Frontal cortex (tissue), 4 donors: ENCODE data around the gene SLCO3A1. TPM values are rescaled to one million over a fixed set of nuclear protein-coding genes. Genes with fewer than 3 reads are reported as not detected.
"Not testable (repeated sequence)": the region's sequence is repeated elsewhere in the genome, so short reads cannot be mapped to it uniquely, and the experiment has no call there.

Experiments
- DNase-seq, 2 donors: peaks; one replicate each; pipeline ENCODE4 v3.0.0; 2012; ENCODE audit warnings: low spot score in 2 of 2
- FAIRE-seq: peaks from 2 replicates; lab custom pipeline; 2012; peaks lifted over from hg19 to GRCh38; lab: Jason Lieb, UNC
- total RNA-seq: library from RNA; depleted of rRNA; stranded (reverse); fragments of >200 nt; gene quantifications from one replicate; pipeline ENCODE4 v1.2.3, GENCODE V29; 2014
- donor health status: control.
- donor health status: control.
- donor health status: control.

Gene SLCO3A1
- total RNA-seq, 1 donor from 2014 or later, result 9.8 TPM

DNA sequence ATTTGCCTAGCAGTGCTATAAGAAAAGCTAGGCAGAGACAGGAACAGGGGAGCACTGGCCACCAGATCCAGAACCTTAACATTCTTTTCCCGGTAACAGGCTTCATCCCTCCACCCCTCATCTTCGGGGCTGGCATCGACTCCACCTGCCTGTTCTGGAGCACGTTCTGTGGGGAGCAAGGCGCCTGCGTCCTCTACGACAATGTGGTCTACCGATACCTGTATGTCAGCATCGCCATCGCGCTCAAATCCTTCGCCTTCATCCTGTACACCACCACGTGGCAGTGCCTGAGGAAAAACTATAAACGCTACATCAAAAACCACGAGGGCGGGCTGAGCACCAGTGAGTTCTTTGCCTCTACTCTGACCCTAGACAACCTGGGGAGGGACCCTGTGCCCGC, 309.1 kb downstream of the SLCO3A1 start:
- no peak for FAIRE-seq
- DNase-seq, result no peak

GRCh38 chr15:92163641-92164040, 310.1 kb downstream of the SLCO3A1 start:
- DNase-seq (no peak), FAIRE-seq (no peak)

GRCh38 chr15:92164327-92165000, 311.0 kb downstream of the SLCO3A1 start:
- FAIRE-seq, result no peak
- no peak for DNase-seq

- DNase-seq (no peak), FAIRE-seq (no peak)
Measured at GRCh38 chr15:92165001-92165346, 311.5 kb downstream of the SLCO3A1 start.

- DNase-seq, result no peak
- FAIRE-seq, result no peak
Measured at GRCh38 chr15:92166029-92166428, 312.5 kb downstream of the SLCO3A1 start.

DNA sequence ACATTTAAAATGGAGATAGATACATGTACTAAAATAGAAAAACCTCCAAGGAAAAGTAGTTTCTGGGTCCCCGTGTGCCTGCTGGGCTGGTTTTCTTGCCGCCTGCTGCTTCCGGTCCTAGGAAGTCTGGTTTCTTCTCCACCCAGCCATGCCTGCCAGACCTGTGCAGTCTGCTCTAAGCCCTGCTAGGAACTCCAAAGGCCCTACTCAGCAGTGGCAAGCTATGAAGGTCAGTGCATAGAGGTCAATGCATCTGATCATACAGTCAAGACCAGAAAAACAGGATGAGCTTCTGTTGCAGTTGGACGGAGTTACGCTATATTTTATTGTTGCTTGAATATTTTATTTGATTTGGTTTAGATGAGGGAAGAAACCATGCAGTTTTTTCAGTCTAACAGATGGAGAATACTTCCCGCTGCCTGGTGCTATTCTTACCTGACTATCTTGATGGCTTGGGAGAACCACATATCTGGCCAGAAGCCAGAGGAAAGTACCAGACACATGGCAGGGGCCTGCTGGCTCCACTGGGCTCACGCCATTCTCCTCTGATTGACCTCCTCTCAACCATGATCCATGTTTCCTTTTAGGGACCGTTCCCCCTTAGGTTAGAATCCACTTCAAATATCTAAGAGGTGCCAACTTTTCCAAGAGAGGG, 313.4 kb downstream of the SLCO3A1 start:
- no peak for FAIRE-seq
- no peak for DNase-seq

GRCh38 chr15:92167451-92167850, 313.9 kb downstream of the SLCO3A1 start:
- DNase-seq (no peak), FAIRE-seq (no peak)

GRCh38 chr15:92168066-92168683, 314.7 kb downstream of the SLCO3A1 start:
- FAIRE-seq, result no peak

DNA sequence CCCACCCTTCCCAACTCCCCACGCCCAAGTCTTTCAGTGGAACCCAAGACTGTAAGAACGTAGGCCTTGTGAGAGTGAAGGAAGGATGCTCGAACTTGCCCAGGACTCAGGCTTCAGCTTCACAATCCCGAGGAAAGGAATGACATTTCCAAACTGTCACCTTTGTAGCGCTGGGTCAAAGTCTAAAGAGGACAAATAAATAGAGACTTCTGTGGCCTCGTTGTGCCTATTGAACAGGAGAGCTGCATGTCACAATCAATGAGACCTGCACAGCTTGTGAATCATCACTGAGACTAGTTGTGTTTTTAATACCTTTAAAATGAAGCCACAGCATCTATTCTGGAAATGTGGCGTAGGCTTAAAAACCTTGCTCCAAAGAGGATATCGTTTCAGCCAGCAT, 317.4 kb downstream of the SLCO3A1 start:
- no peak for FAIRE-seq

More at GRCh38 chr15:92168066-92168683, 314.7 kb downstream of the SLCO3A1 start:
- DNase-seq, result no peak

DNA sequence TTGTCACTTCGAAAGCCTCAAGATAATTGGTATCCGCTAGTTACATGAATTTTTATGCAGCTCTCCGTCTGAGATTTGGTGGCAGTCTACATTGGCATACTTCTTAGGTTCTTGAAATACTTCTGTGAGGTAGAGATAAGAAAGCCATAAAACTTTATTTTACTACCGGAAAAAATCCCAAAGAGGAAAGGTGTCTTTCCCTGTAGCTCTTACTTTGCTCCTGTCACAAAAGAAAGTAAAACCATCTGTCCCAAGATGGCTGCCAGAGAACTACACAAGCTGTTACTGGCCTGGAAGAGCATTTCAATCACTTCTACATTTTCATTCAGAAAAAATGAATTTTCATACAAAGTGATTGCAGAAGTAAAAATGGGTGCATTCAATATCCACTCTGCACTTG, 325.4 kb downstream of the SLCO3A1 start:
- DNase-seq (no peak), FAIRE-seq (no peak)

More for the DNA sequence above, 317.4 kb downstream of the SLCO3A1 start:
- no peak for DNase-seq

DNA sequence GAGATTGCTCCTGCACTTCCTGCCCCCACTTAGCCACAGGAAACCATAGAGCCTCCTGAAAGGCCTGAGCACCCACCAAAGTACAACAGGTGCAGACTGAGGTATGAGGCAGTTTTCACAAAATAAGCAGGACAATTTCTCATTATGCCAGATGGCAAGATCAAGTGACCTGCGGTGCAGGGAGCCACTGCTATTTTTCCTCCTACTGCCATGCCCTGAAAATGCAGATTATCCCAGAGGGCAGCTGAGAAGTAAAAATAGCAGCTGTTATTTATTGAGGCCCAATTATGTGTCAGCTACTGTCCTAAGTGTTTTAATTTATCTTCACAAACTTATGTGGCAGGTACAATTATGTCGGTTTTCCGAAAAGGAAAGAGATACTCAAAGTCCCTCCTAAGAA, 330.6 kb downstream of the SLCO3A1 start:
- FAIRE-seq (no peak), DNase-seq (no peak)

DNA sequence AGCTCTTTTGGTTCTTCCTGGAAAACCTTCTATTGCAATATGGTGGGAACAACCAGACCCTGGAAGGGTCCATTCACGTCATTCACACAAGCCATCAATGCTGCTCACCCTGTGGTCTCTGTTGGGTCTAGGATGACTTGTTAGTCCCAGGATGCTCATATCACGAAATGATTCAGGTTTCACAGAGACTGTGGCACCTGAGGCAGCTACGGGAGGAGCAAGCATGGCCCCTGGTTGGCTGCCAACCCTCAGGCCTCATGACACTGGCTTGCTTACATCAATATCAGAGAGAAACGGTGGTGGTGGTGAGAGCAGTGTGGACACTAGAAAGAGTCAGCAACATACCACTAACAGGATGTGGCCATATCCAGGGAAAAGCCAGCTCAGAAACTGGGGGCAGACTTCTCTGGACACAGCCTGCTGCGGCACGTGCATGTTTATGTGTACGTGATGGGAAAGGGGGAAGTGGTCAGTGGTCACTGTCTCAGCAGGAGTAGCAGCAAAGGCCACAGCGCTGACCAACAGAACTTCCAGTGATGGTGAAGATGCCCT, 331.2 kb downstream of the SLCO3A1 start:
- FAIRE-seq, result no peak
- no peak for DNase-seq

GRCh38 chr15:92187975-92188374, 334.5 kb downstream of the SLCO3A1 start:
- FAIRE-seq (no peak), DNase-seq (no peak)

GRCh38 chr15:92189166-92189565, 335.7 kb downstream of the SLCO3A1 start:
- FAIRE-seq, result no peak
- no peak for DNase-seq

DNA sequence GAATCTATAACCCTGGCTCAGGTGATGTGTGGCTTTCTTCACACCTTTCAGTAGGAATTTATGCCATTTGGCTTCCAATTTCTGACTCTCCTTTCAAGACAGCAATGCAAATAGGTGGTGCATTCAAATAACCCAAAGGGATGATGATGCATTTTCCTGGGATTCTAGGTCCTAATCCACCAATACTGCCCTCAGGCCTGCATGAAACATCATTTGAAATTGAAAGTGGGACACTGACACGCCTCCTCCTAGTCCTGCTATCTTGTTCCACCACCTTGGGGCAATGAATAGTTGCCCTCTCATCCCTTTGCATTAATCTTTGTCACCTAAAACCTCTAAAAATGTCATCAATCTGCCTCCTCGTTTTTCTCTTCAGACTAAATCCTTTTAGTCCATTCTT, 341.7 kb downstream of the SLCO3A1 start:
- DNase-seq, result no peak
- no peak for FAIRE-seq

GRCh38 chr15:92196342-92196741, 342.8 kb downstream of the SLCO3A1 start:
- FAIRE-seq (no peak), DNase-seq (no peak)

GRCh38 chr15:92197746-92198145, 344.2 kb downstream of the SLCO3A1 start:
- DNase-seq (no peak), FAIRE-seq (no peak)

DNA sequence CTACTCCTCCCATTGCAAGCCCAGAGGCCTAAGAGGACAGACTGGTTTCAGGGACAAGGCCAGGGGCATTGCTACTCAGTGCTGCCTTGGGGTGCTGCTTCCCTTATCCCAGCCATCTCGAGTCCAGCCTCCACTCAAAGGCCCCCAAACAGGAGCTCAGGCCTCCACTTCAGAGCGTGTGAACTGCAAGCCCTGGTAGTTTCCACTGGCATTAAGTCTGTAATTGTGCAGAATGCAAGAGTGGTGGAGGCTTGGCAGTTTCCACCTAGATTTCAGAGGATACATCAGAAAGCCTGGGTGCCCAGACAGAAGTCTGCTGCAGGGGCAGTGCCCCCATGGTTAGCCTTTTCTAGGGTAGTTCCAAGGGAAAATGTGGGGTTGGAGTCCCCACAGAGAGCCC, 347.4 kb downstream of the SLCO3A1 start:
- no peak for FAIRE-seq
- no peak for DNase-seq

DNA sequence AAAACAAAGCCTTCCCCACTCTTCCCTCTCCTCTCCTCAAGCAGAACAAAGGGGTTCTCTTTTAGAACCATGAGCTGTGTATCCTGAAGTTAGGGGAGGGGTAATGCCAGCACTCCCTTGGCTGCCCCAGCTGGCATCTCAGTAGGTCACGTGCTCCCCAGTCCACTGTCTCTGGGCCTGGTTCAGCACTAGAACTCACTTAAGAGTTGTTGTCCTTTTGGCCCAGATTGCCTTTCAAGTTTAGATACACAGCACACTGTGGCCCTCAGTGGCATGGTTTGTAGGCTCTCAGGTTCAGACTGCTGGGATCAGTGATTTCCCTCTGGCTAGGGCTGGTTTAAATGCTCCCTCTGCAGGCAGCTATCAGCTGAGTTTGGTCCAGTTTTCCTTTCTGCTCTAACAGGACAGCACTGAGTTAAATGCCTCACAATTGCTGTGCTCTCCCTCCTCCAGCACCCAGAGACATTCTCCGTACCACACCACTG, 351.8 kb downstream of the SLCO3A1 start:
- no peak for DNase-seq
- no peak for FAIRE-seq

- DNase-seq, FAIRE-seq: not testable (repeated sequence)
Measured at GRCh38 chr15:92207601-92208000, 354.1 kb downstream of the SLCO3A1 start.
